A549 (cell line): ENCODE measurements around the gene SLC9C2. TPM values are rescaled to one million over a fixed set of nuclear protein-coding genes. Genes with fewer than 3 reads are reported as not detected.
"Not testable (repeated sequence)": the region's sequence is repeated elsewhere in the genome, so short reads cannot be mapped to it uniquely, and the experiment has no call there.

Experiments used
- ATAC-seq, 2 experiments: fragments of 200-7000 bp in 1 of 2; fragments of >200 bp in 1 of 2; cut with Nextera tagmentation in 1 of 2; cut with Tn5 transposase in 1 of 2; 3 replicates each; pipeline versions ENCODE4 v1.8.0 to v1.9.1; 2018 to 2020; ENCODE audit warnings: mild to moderate bottlenecking in 1 of 2, moderate library complexity in 1 of 2
- CTCF ChIA-PET: fragments of 300-600 bp; sonication (Branson Sonifier 250); formaldehyde crosslinking; extraction: SDS; loops from one replicate; lab custom pipeline; 2021; ENCODE audit warnings: antibody characterized with exemption, inconsistent platforms; lab: Yijun Ruan, JAX
- POLR2A ChIA-PET: fragments of 350-600 bp; formaldehyde crosslinking; extraction: SDS; loops from one replicate; lab custom pipeline; 2021; ENCODE audit warnings: antibody characterized with exemption, inconsistent platforms; lab: Yijun Ruan, JAX
- DNase-seq, 2 experiments: peaks; one replicate each; pipeline versions ENCODE4 v3.0.0 to v3.0.0-alpha.2; 2011 to 2016; ENCODE audit warnings: low read depth in 1 of 2, low spot score in 1 of 2
- FAIRE-seq: peaks from 2 replicates; lab custom pipeline; 2011; peaks lifted over from hg19 to GRCh38; lab: Jason Lieb, UNC
- H3K27ac ChIP-seq, 2 experiments: fragments of >200 bp; sonication (Bioruptor Twin); formaldehyde crosslinking; 3 replicates each; pipeline ENCODE4 v1.5.1; 2016 to 2017
- H3K4me1 ChIP-seq: fragments of >200 bp; sonication (Bioruptor Twin); formaldehyde crosslinking; 3 replicates; pipeline ENCODE4 v1.6.1; 2016
- H3K4me2 ChIP-seq: fragments of >200 bp; sonication (Bioruptor Twin); formaldehyde crosslinking; 3 replicates; pipeline ENCODE4 v1.6.1; 2016
- H3K4me3 ChIP-seq: fragments of >200 bp; sonication (Bioruptor Twin); formaldehyde crosslinking; 3 replicates; pipeline ENCODE4 v1.5.1; 2016
- H3K9me3 ChIP-seq: fragments of >200 bp; sonication (Bioruptor Twin); formaldehyde crosslinking; 3 replicates; pipeline ENCODE4 v1.6.1; 2016
- BHLHE40 ChIP-seq: IDR thresholded peaks from 2 replicates; pipeline ENCODE4 v1.6.1; 2012; ENCODE audit warnings: low read depth, low read length, inconsistent platforms
- CHD2 ChIP-seq: fragments of 150-350 bp; IDR thresholded peaks from 2 replicates; pipeline ENCODE4 v1.6.1; 2014; ENCODE audit warnings: low read length; ENCODE audit not compliant: partially characterized antibody
- ESRRA ChIP-seq: fragments of 150-350 bp; IDR thresholded peaks from 2 replicates; pipeline ENCODE4 v1.6.1; 2014; ENCODE audit warnings: mild to moderate bottlenecking, low read length, borderline replicate concordance
- FOXS1 ChIP-seq: fragments of 250-450 bp; sonication (Bioruptor Pico); IDR thresholded peaks from 2 replicates; pipeline ENCODE4 v1.5.0; 2020; ENCODE audit warnings: mild to moderate bottlenecking, moderate library complexity
- GATA3 ChIP-seq: IDR thresholded peaks from 2 replicates; pipeline ENCODE4 v1.6.1; 2012; ENCODE audit warnings: borderline replicate concordance
- HDAC2 ChIP-seq: fragments of 200-600 bp; sonication (generic); IDR thresholded peaks from 2 replicates; pipeline ENCODE4 v1.6.1; 2016
- HOXB5 ChIP-seq: fragments of 250-450 bp; sonication (Bioruptor Pico); IDR thresholded peaks from 2 replicates; pipeline ENCODE4 v1.5.0; 2020; ENCODE audit warnings: mild to moderate bottlenecking, moderate library complexity
- KDM5A ChIP-seq: fragments of 200-600 bp; sonication (generic); IDR thresholded peaks from 2 replicates; pipeline ENCODE4 v1.6.1; 2016; ENCODE audit warnings: antibody characterized with exemption, mild to moderate bottlenecking
- MAX ChIP-seq: IDR thresholded peaks from 2 replicates; pipeline ENCODE4 v1.6.1; 2012
- MAZ ChIP-seq: fragments of 150-350 bp; IDR thresholded peaks from 2 replicates; pipeline ENCODE4 v1.6.1; 2014; ENCODE audit warnings: antibody characterized with exemption, low read depth, low read length, borderline replicate concordance
- NPAS2 ChIP-seq: fragments of 250-450 bp; sonication (Bioruptor Pico); IDR thresholded peaks from 2 replicates; pipeline ENCODE4 v1.8.0; 2022; ENCODE audit warnings: mild to moderate bottlenecking, moderate library complexity, borderline replicate concordance
- PBX3 ChIP-seq: IDR thresholded peaks from 2 replicates; pipeline ENCODE4 v1.6.1; 2012
- POLR2A ChIP-seq: IDR thresholded peaks from 2 replicates; pipeline ENCODE4 v1.6.1; 2012; ENCODE audit warnings: mild to moderate bottlenecking, low read length
- RARB ChIP-seq: fragments of 250-450 bp; sonication (Bioruptor Pico); IDR thresholded peaks from 2 replicates; pipeline ENCODE4 v1.8.0; 2021; ENCODE audit warnings: mild to moderate bottlenecking, moderate library complexity
- TFCP2L1 ChIP-seq: fragments of 250-450 bp; sonication (Bioruptor Pico); IDR thresholded peaks from 2 replicates; pipeline ENCODE4 v1.5.0; 2021; ENCODE audit warnings: mild to moderate bottlenecking
- USF2 ChIP-seq: fragments of 450-650 bp; IDR thresholded peaks from 2 replicates; pipeline ENCODE4 v1.6.1; 2014; ENCODE audit warnings: antibody characterized with exemption
- ZC3H11A ChIP-seq: fragments of 450-650 bp; IDR thresholded peaks from 2 replicates; pipeline ENCODE4 v1.6.1; 2014; ENCODE audit warnings: antibody characterized with exemption, mild to moderate bottlenecking
- ZSCAN20 ChIP-seq: fragments of 250-450 bp; sonication (Bioruptor Pico); IDR thresholded peaks from 2 replicates; pipeline ENCODE4 v1.8.0; 2022; ENCODE audit warnings: mild to moderate bottlenecking, moderate library complexity
- WGBS: methylation state at CpG from one replicate; pipeline ENCODE4 v1.1.6; 2017; ENCODE audit errors: missing lambda C conversion rate; 5-methylcytosine and 5-hydroxymethylcytosine counted together
- polyA plus RNA-seq, 4 experiments: library from polyadenylated mRNA; depleted of rRNA in 3 of 4; stranded (reverse); fragments of >200 nt; fragmentation: RNase III in 1 of 4; extraction: RNeasy Plus Mini Kit Qiagen cat#74134 plus additional on column Dnase treatment in 1 of 4; gene quantifications; 2 replicates in 3 of 4; 3 replicates in 1 of 4; pipeline ENCODE4 v1.2.3, GENCODE V29; 2011 to 2017

The SLC9C2 gene
- polyA plus RNA-seq, 2 of the 4 experiments (the other 2 are of a cell fraction) = not detected

GRCh38 chr1:173639102-173639501, 36.2 kb upstream of the SLC9C2 start:
- Histone ChIP-seq H3K4me3 (no peak overlapping the region), H3K4me2 (no peak overlapping the region), H3K27ac (no peak overlapping the region), H3K9me3 (peaks cover 9% of the 10 kb centered on the region; the same call in 1 of the 3 replicates), H3K4me1 (no peaks in the 10 kb centered on the region)
- POLR2A ChIA-PET = no interaction called here
- ATAC-seq (no peak), FAIRE-seq (no peak), DNase-seq (no peak)
- CTCF ChIA-PET = no interaction called here
- 43% methylated on average over 2 of the region's 2 CpGs for WGBS
- no peak for TF ChIP-seq MAX
- TF ChIP-seq TFCP2L1 (CRISPR knock-in tag) = no peak
- no peak for TF ChIP-seq KDM5A
- no peak for TF ChIP-seq RARB (CRISPR knock-in tag)
- no peak for TF ChIP-seq ESRRA

GRCh38 chr1:173638043-173639021, 35.5 kb upstream of the SLC9C2 start:
- CTCF ChIA-PET = no interaction called here
- Histone ChIP-seq H3K4me2 (no peak overlapping the region), H3K27ac (no peak overlapping the region), H3K4me1 (no peaks in the 10 kb centered on the region), H3K9me3 (peaks cover 9% of the 10 kb centered on the region; the same call in 1 of the 3 replicates), H3K4me3 (no peak overlapping the region)
- FAIRE-seq = no peak
- POLR2A ChIA-PET = no interaction called here
- no peak for DNase-seq
- WGBS = 56% methylated on average over 12 of the region's 12 CpGs
- no peak for ATAC-seq
- TF ChIP-seq HDAC2 = no peak
- no peak for TF ChIP-seq HOXB5
- no peak for TF ChIP-seq BHLHE40
- no peak for TF ChIP-seq NPAS2 (CRISPR knock-in tag)
- no peak for TF ChIP-seq ZSCAN20 (CRISPR knock-in tag)
- no peak for TF ChIP-seq USF2
- TF ChIP-seq ZC3H11A = no peak
- no peak for TF ChIP-seq GATA3
- no peak for TF ChIP-seq POLR2A
- TF ChIP-seq FOXS1 (CRISPR knock-in tag) = no peak
- TF ChIP-seq ESRRA = no peak
- TF ChIP-seq MAX = no peak
- TF ChIP-seq MAZ = no peak
- TF ChIP-seq PBX3 = no peak
- no peak for TF ChIP-seq CHD2

- H3K9me3 ChIP-seq, H3K4me1 ChIP-seq, H3K4me3 ChIP-seq, CTCF ChIA-PET, POLR2A ChIA-PET, H3K27ac ChIP-seq, DNase-seq, ATAC-seq, FAIRE-seq, H3K4me2 ChIP-seq: not testable (repeated sequence)
- 50% methylated on average over 6 of the region's 6 CpGs for WGBS
These were observed 34.6 kb upstream of the SLC9C2 start for GRCh38 chr1:173637236-173638042.
